HG02588 (cell line): Measurements from ENCODE around the gene SUMO3.

Experiments used
- ATAC-seq: cut with Tn5 transposase; IDR thresholded peaks from one replicate; pipeline ENCODE4 v1.9.1; 2021; ENCODE audit warnings: mild to moderate bottlenecking, moderate library complexity; ENCODE audit not compliant: unreplicated experiment

SUMO3 gene

GRCh38 chr21:44831227-44831860 lies 13.5 kb upstream of the SUMO3 start:
- ATAC-seq = no peak

- no peak for ATAC-seq
These were observed 11.7 kb upstream of the SUMO3 start for GRCh38 chr21:44829507-44830092.

- no peak for ATAC-seq
These were observed 10.6 kb upstream of the SUMO3 start for GRCh38 chr21:44828362-44829056.

- no peak for ATAC-seq
These were observed 5.4 kb upstream of the SUMO3 start for GRCh38 chr21:44823179-44823660.

GRCh38 chr21:44822484-44823178 lies 4.8 kb upstream of the SUMO3 start:
- no peak for ATAC-seq

GRCh38 chr21:44820851-44821250 lies 3.0 kb upstream of the SUMO3 start:
- no peak for ATAC-seq

- ATAC-seq = no peak
These were observed 1.7 kb upstream of the SUMO3 start for GRCh38 chr21:44819283-44820243.

- no peak for ATAC-seq
These were observed 764 bp upstream of the SUMO3 start for GRCh38 chr21:44818640-44819011.

- ATAC-seq = peak; percentile 70
These were observed 369 bp downstream of the SUMO3 start for GRCh38 chr21:44817506-44817880.

- peak; percentile 8 for ATAC-seq
These were observed 929 bp downstream of the SUMO3 start for GRCh38 chr21:44816761-44817505.

GRCh38 chr21:44815852-44816628 lies 1.8 kb downstream of the SUMO3 start:
- ATAC-seq = no peak

- no peak for ATAC-seq
These were observed 2.6 kb downstream of the SUMO3 start for GRCh38 chr21:44815225-44815624.

GRCh38 chr21:44814498-44815023 lies 3.3 kb downstream of the SUMO3 start:
- ATAC-seq = no peak

- no peak for ATAC-seq
These were observed 4.1 kb downstream of the SUMO3 start for GRCh38 chr21:44813727-44814126.

- no peak for ATAC-seq
These were observed 4.7 kb downstream of the SUMO3 start for GRCh38 chr21:44813149-44813548.

- no peak for ATAC-seq
These were observed 5.2 kb downstream of the SUMO3 start for GRCh38 chr21:44812640-44813039.

GRCh38 chr21:44810779-44811178 lies 7.1 kb downstream of the SUMO3 start:
- ATAC-seq = no peak

GRCh38 chr21:44805859-44806258 lies 12.0 kb downstream of the SUMO3 start:
- no peak for ATAC-seq

GRCh38 chr21:44805226-44805625 lies 12.6 kb downstream of the SUMO3 start:
- no peak for ATAC-seq
